GM18499 (cell line): ENCODE measurements around the gene ARHGAP28.
"Not testable (repeated sequence)": the region's sequence is repeated elsewhere in the genome, so short reads cannot be mapped to it uniquely, and the experiment has no call there.

Source experiments
- ATAC-seq: cut with Tn5 transposase; IDR thresholded peaks from one replicate; pipeline ENCODE4 v1.9.1; 2021; ENCODE audit warnings: moderate number of reproducible peaks; ENCODE audit not compliant: insufficient read depth, unreplicated experiment

Gene ARHGAP28

GRCh38 chr18:6901286-6901926, 171.9 kb downstream of the ARHGAP28 start:
- ATAC-seq, result no peak

GRCh38 chr18:6917072-6917471, 187.6 kb downstream of the ARHGAP28 start:
- no peak for ATAC-seq

GRCh38 chr18:6920099-6920955, 190.8 kb downstream of the ARHGAP28 start:
- no peak for ATAC-seq

- ATAC-seq, result no peak
Observed at GRCh38 chr18:6921571-6921970, 192.1 kb downstream of the ARHGAP28 start.

GRCh38 chr18:6923220-6923619, 193.7 kb downstream of the ARHGAP28 start:
- ATAC-seq, result no peak

GRCh38 chr18:6927153-6927552, 197.6 kb downstream of the ARHGAP28 start:
- no peak for ATAC-seq

- ATAC-seq, result no peak
Observed at GRCh38 chr18:6928359-6928758, 198.8 kb downstream of the ARHGAP28 start.

- no peak for ATAC-seq
Observed at GRCh38 chr18:6929370-6930102, 200.0 kb downstream of the ARHGAP28 start.

GRCh38 chr18:6934859-6935258, 205.3 kb downstream of the ARHGAP28 start:
- no peak for ATAC-seq

- ATAC-seq, result no peak
Observed at GRCh38 chr18:6938003-6938402, 208.5 kb downstream of the ARHGAP28 start.

- not testable (repeated sequence) for ATAC-seq
Observed at GRCh38 chr18:6938403-6938802, 208.9 kb downstream of the ARHGAP28 start.

GRCh38 chr18:6939972-6940371, 210.5 kb downstream of the ARHGAP28 start:
- ATAC-seq, result no peak

- ATAC-seq, result no peak
Observed at GRCh38 chr18:6940451-6940850, 210.9 kb downstream of the ARHGAP28 start.

GRCh38 chr18:6941996-6942395, 212.5 kb downstream of the ARHGAP28 start:
- ATAC-seq, result no peak

- ATAC-seq, result no peak
Observed at GRCh38 chr18:6942742-6943141, 213.2 kb downstream of the ARHGAP28 start.

GRCh38 chr18:6943143-6943542, 213.6 kb downstream of the ARHGAP28 start:
- ATAC-seq, result no peak

- no peak for ATAC-seq
Observed at GRCh38 chr18:6947338-6948030, 218.0 kb downstream of the ARHGAP28 start.

- no peak for ATAC-seq
Observed at GRCh38 chr18:6948281-6949055, 219.0 kb downstream of the ARHGAP28 start.

- no peak for ATAC-seq
Observed at GRCh38 chr18:6949800-6950586, 220.5 kb downstream of the ARHGAP28 start.
